ENCODE results near the gene VWA1. TPM values are rescaled to one million over a fixed set of nuclear protein-coding genes. Genes with fewer than 3 reads are reported as not detected.
"Not testable (repeated sequence)": the region's sequence is repeated elsewhere in the genome, so short reads cannot be mapped to it uniquely, and the experiment has no call there.

The VWA1 gene
- total and polyA plus RNA-seq, 4 donors = 0.13 to 86.5 (median 20.0) TPM

GRCh38 chr1:1426496-1427105 is 8.9 kb upstream of the VWA1 start:
- H3K4me1 ChIP-seq (ENCODE audit: control insufficient read depth in 1 of 2, insufficient read depth in 2 of 2, low read length in 2 of 2) = no peaks in the 10 kb centered on the region
- 24 to 42% methylated on average over 11 to 19 of the region's 19 CpGs for WGBS, 2 donors
- no peaks in the 10 kb centered on the region for H3K27me3 ChIP-seq (ENCODE audit: control insufficient read depth in 1 of 2, insufficient read depth in 2 of 2, low read length in 1 of 2)
- intact Hi-C loops (cut with DNase I) = no loop called here
- H3K9me3 ChIP-seq (ENCODE audit: control insufficient read depth, low read length) = no peaks in the 10 kb centered on the region
- no peak for ATAC-seq (ENCODE audit: low FRiP score)
- H3K36me3 ChIP-seq (ENCODE audit: control insufficient read depth in 1 of 2, insufficient read depth in 2 of 2, low read length in 1 of 2) = no peaks in the 10 kb centered on the region
- no peak overlapping the region for H3K4me3 ChIP-seq (ENCODE audit: low read length in 2 of 2)
- no peak overlapping the region for H3K27ac ChIP-seq (ENCODE audit: low read depth in 1 of 2, low read length in 2 of 2)
- no peak for DNase-seq

DNA sequence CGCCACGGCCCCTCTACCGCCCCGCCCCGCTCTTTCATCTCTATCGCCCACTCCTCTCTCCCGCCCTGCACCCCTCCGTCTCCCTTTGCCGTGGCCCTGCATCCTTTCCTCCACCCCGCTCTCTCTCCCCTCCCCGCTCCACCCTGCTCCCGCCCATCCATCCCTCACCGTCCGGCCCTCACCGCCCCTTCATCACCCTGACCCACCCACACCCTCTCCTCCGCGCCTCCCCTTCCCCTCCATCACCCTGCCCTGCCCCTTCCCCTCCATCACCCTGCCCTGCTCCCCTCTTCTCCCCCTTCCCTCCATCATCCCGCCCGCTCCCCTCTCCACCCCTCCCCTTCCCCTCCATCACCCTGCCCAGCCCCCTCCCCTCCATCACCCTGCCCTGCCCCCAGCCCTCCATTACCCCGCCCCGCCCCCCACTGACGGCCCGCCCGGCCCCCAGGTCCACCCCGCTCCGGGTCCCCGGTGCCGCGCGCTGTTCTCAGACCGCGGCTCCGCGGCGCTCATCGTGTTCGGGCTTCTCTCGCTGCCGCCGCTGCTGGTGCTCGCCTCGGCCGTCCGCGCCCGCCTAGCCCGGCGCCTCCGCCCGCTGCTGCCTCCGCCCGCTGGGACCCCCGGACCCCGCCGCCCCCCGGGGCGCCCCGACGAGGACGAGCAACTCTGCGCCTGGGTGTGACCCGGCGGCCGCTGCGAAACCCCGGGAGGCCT is 8.2 kb upstream of the VWA1 start:
- peak; percentile 46 to 84 for DNase-seq
- WGBS, 2 donors = 7 to 8% methylated on average over 50 to 66 of the region's 66 CpGs
- Histone ChIP-seq H3K4me1 (ENCODE audit: control insufficient read depth in 1 of 2, insufficient read depth in 2 of 2, low read length in 2 of 2) (no peaks in the 10 kb centered on the region), H3K36me3 (ENCODE audit: control insufficient read depth in 1 of 2, insufficient read depth in 2 of 2, low read length in 1 of 2) (no peaks in the 10 kb centered on the region), H3K9me3 (ENCODE audit: control insufficient read depth, low read length) (no peaks in the 10 kb centered on the region), H3K4me3 (ENCODE audit: low read length in 2 of 2) (peak overlapping the region in 1 of 2 donors; percentile 22), H3K27me3 (ENCODE audit: control insufficient read depth in 1 of 2, insufficient read depth in 2 of 2, low read length in 1 of 2) (no peaks in the 10 kb centered on the region), H3K27ac (ENCODE audit: low read depth in 1 of 2, low read length in 2 of 2) (no peak overlapping the region)
- peak; percentile 11 for ATAC-seq (ENCODE audit: low FRiP score)
- intact Hi-C loops (cut with DNase I) = no loop called here

- Histone ChIP-seq H3K27me3 (ENCODE audit: control insufficient read depth in 1 of 2, insufficient read depth in 2 of 2, low read length in 1 of 2) (no peaks in the 10 kb centered on the region), H3K4me1 (ENCODE audit: control insufficient read depth in 1 of 2, insufficient read depth in 2 of 2, low read length in 2 of 2) (no peaks in the 10 kb centered on the region), H3K36me3 (ENCODE audit: control insufficient read depth in 1 of 2, insufficient read depth in 2 of 2, low read length in 1 of 2) (no peaks in the 10 kb centered on the region), H3K4me3 (ENCODE audit: low read length in 2 of 2) (peak overlapping the region in 1 of 2 donors; percentile 22), H3K27ac (ENCODE audit: low read depth in 1 of 2, low read length in 2 of 2) (no peak overlapping the region), H3K9me3 (ENCODE audit: control insufficient read depth, low read length) (no peaks in the 10 kb centered on the region)
- intact Hi-C loops (cut with DNase I) = no loop called here
- 0 to 1% methylated on average over 13 to 22 of the region's 22 CpGs for WGBS, 2 donors
- no peak for DNase-seq
- ATAC-seq (ENCODE audit: low FRiP score) = no peak
These were observed 7.7 kb upstream of the VWA1 start for GRCh38 chr1:1427820-1428148.

- Histone ChIP-seq H3K27ac (ENCODE audit: low read depth in 1 of 2, low read length in 2 of 2) (no peak overlapping the region), H3K4me3 (ENCODE audit: low read length in 2 of 2) (no peak overlapping the region), H3K9me3 (ENCODE audit: control insufficient read depth, low read length) (no peaks in the 10 kb centered on the region), H3K4me1 (ENCODE audit: control insufficient read depth in 1 of 2, insufficient read depth in 2 of 2, low read length in 2 of 2) (no peaks in the 10 kb centered on the region), H3K27me3 (ENCODE audit: control insufficient read depth in 1 of 2, insufficient read depth in 2 of 2, low read length in 1 of 2) (no peaks in the 10 kb centered on the region), H3K36me3 (ENCODE audit: control insufficient read depth in 1 of 2, insufficient read depth in 2 of 2, low read length in 1 of 2) (no peaks in the 10 kb centered on the region)
- DNase-seq = peak in 1 of 2 donors; percentile 44
- no peak for ATAC-seq (ENCODE audit: low FRiP score)
- intact Hi-C loops (cut with DNase I) = no loop called here
- WGBS, 2 donors = 82 to 87% methylated on average over 12 to 19 of the region's 19 CpGs
These were observed 7.3 kb upstream of the VWA1 start for GRCh38 chr1:1428174-1428573.

DNA sequence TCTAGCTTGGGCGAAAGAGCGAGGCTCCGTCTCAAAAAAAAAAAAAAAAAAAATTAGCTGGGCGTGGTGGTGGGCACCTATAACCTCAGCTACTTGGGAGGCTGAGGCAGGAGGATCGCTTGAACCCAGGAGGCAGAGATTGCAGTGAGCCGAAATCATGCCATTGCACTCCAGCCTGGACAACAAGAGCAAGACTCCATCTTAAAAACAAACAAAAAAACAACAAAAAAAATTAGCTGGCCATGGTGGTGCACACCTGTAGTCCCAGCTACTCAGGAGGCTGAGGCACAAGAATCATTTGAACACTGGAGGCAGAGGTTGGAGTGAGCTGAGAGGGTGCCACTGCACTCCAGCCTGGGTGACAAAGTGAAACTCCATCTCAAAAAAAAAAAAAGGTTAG is 6.5 kb upstream of the VWA1 start:
- DNase-seq; H3K4me1 ChIP-seq (ENCODE audit: control insufficient read depth in 1 of 2, insufficient read depth in 2 of 2, low read length in 2 of 2); H3K4me3 ChIP-seq (ENCODE audit: low read length in 2 of 2); ATAC-seq (ENCODE audit: low FRiP score); H3K36me3 ChIP-seq (ENCODE audit: control insufficient read depth in 1 of 2, insufficient read depth in 2 of 2, low read length in 1 of 2); H3K9me3 ChIP-seq (ENCODE audit: control insufficient read depth, low read length); H3K27ac ChIP-seq (ENCODE audit: low read depth in 1 of 2, low read length in 2 of 2); intact Hi-C loops (cut with DNase I); H3K27me3 ChIP-seq (ENCODE audit: control insufficient read depth in 1 of 2, insufficient read depth in 2 of 2, low read length in 1 of 2): not testable (repeated sequence)
- 95 to 97% methylated on average over 6 of the region's 6 CpGs for WGBS, 2 donors

DNA sequence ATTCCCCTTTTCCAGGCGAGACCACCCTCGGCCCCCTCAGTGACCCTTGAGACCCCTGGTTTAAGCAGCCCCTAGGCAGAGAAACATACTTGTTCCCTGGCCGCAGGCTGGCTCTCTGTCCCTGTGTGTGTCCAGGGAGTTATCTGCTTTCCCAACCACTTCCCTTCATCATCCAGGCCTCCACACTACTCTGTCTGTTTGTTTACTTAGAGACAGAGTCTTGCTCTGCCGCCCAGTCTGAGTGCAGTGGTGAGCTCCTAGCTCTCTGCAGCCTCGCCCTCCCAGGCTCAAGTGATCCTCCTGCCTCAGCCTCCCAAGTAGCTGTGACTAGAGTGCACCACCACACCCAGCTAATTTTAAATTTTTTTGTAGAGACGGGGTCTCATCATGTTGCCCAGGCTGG is 5.8 kb upstream of the VWA1 start:
- 86 to 89% methylated on average over 6 of the region's 6 CpGs for WGBS, 2 donors
- intact Hi-C loops (cut with DNase I) = no loop called here
- no peaks in the 10 kb centered on the region for H3K36me3 ChIP-seq (ENCODE audit: control insufficient read depth in 1 of 2, insufficient read depth in 2 of 2, low read length in 1 of 2)
- no peak overlapping the region for H3K4me3 ChIP-seq (ENCODE audit: low read length in 2 of 2)
- ATAC-seq (ENCODE audit: low FRiP score) (no peak), DNase-seq (no peak)
- H3K9me3 ChIP-seq (ENCODE audit: control insufficient read depth, low read length) = no peaks in the 10 kb centered on the region
- no peaks in the 10 kb centered on the region for H3K27me3 ChIP-seq (ENCODE audit: control insufficient read depth in 1 of 2, insufficient read depth in 2 of 2, low read length in 1 of 2)
- H3K27ac ChIP-seq (ENCODE audit: low read depth in 1 of 2, low read length in 2 of 2) = no peak overlapping the region
- no peaks in the 10 kb centered on the region for H3K4me1 ChIP-seq (ENCODE audit: control insufficient read depth in 1 of 2, insufficient read depth in 2 of 2, low read length in 2 of 2)

DNA sequence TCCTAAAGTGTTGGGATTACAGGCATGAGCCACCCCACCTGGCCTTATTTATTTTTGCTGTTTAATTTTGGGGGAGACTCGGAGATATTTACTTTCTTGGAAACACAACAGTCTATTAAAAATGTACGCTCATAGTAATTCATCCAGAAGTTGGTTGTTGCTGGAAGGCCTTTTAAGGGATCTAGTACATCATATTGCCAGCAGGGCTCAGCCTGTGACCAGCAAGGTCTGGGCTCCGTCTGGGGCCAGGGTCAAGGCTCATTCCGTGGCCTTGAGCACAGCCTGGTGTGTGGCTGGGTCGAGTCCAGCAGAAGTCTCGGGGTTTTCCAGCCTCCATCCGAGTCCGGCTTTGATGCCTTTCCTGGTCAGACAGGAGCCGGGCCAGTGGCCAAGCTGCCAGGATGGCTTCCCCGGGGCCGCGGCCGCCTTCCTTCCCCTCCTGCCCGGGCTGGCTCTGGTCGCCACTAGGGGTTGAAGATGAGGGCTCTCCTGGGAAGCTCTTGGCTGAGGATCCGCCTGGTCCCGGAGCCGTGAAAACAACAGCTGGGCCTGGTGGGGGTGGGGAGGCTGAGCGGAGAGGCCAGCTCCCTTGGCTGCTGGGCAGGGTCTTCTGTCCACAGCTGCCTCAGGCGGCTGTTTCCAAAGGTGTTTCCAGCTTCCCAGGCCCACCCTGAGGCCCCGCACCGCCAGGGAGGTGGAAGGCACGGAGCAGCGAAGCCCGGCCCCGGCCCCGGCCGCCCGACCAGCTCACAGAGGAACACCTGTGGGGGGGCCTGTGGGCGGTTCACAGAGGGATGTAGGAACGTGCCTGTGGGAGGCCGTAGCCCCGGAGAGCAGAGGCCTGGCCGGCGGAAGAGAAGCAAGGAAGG is 5.1 kb upstream of the VWA1 start:
- no peaks in the 10 kb centered on the region for H3K4me1 ChIP-seq (ENCODE audit: control insufficient read depth in 1 of 2, insufficient read depth in 2 of 2, low read length in 2 of 2)
- H3K4me3 ChIP-seq (ENCODE audit: low read length in 2 of 2) = no peak overlapping the region
- no peaks in the 10 kb centered on the region for H3K27me3 ChIP-seq (ENCODE audit: control insufficient read depth in 1 of 2, insufficient read depth in 2 of 2, low read length in 1 of 2)
- no peaks in the 10 kb centered on the region for H3K36me3 ChIP-seq (ENCODE audit: control insufficient read depth in 1 of 2, insufficient read depth in 2 of 2, low read length in 1 of 2)
- peak; percentile 63 for ATAC-seq (ENCODE audit: low FRiP score)
- intact Hi-C loops (cut with DNase I) = no loop called here
- peak; percentile 75 to 89 for DNase-seq
- H3K27ac ChIP-seq (ENCODE audit: low read depth in 1 of 2, low read length in 2 of 2) = no peak overlapping the region
- no peaks in the 10 kb centered on the region for H3K9me3 ChIP-seq (ENCODE audit: control insufficient read depth, low read length)
- 23 to 29% methylated on average over 32 to 35 of the region's 35 CpGs for WGBS, 2 donors

- no peaks in the 10 kb centered on the region for H3K4me1 ChIP-seq (ENCODE audit: control insufficient read depth in 1 of 2, insufficient read depth in 2 of 2, low read length in 2 of 2)
- WGBS, 2 donors = 75 to 82% methylated on average over 14 to 18 of the region's 18 CpGs
- intact Hi-C loops (cut with DNase I) = no loop called here
- no peaks in the 10 kb centered on the region for H3K9me3 ChIP-seq (ENCODE audit: control insufficient read depth, low read length)
- DNase-seq (peak; percentile 42 to 72), ATAC-seq (ENCODE audit: low FRiP score) (no peak)
- H3K27ac ChIP-seq (ENCODE audit: low read depth in 1 of 2, low read length in 2 of 2) = no peak overlapping the region
- H3K36me3 ChIP-seq (ENCODE audit: control insufficient read depth in 1 of 2, insufficient read depth in 2 of 2, low read length in 1 of 2) = no peaks in the 10 kb centered on the region
- H3K27me3 ChIP-seq (ENCODE audit: control insufficient read depth in 1 of 2, insufficient read depth in 2 of 2, low read length in 1 of 2) = no peaks in the 10 kb centered on the region
- no peak overlapping the region for H3K4me3 ChIP-seq (ENCODE audit: low read length in 2 of 2)
These were observed 4.3 kb upstream of the VWA1 start for GRCh38 chr1:1430992-1431844.

Measured in aorta (tissue), 5 donors.